ENCODE data around the gene BRD2. TPM values are rescaled to one million over a fixed set of nuclear protein-coding genes. Genes with fewer than 3 reads are reported as not detected.

BRD2 gene
- total RNA-seq, 1 donor from 2014 or later: 63.4 TPM

DNA sequence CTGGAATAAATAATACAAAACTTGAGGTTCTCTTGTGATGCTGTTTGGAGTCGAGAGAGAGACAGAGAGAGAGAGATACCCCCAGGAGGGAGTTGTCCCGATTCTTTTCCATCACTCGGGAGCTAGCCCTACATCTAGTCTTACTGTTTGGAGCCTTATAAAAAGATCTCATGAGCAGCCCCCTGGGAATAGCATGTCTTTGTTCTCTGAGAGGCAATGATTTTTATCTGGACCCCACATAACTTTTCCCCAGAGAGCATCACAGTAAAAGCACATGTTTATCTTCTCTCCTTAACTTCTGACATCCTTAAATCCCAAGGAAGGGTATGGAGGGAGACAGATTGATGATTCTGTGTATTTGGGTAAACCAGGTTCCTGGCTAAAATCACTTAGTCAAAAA lies 61.9 kb downstream of the BRD2 start:
- peaks cover 19% of the 10 kb centered on the region for H3K4me1 ChIP-seq
- peak overlapping the region; percentile 68 for H3K27ac ChIP-seq (replicated peaks)
- H3K9me3 ChIP-seq (replicated peaks): peaks cover 11% of the 10 kb centered on the region
- peaks cover 4% of the 10 kb centered on the region for H3K27me3 ChIP-seq (ENCODE audit: low read depth)
- no peak for DNase-seq
- H3K4me3 ChIP-seq: no peak overlapping the region
- TF ChIP-seq, protein P1, sequence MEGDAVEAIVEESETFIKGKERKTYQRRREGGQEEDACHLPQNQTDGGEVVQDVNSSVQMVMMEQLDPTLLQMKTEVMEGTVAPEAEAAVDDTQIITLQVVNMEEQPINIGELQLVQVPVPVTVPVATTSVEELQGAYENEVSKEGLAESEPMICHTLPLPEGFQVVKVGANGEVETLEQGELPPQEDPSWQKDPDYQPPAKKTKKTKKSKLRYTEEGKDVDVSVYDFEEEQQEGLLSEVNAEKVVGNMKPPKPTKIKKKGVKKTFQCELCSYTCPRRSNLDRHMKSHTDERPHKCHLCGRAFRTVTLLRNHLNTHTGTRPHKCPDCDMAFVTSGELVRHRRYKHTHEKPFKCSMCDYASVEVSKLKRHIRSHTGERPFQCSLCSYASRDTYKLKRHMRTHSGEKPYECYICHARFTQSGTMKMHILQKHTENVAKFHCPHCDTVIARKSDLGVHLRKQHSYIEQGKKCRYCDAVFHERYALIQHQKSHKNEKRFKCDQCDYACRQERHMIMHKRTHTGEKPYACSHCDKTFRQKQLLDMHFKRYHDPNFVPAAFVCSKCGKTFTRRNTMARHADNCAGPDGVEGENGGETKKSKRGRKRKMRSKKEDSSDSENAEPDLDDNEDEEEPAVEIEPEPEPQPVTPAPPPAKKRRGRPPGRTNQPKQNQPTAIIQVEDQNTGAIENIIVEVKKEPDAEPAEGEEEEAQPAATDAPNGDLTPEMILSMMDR (IDR thresholded peaks at IDR 0.05; ENCODE audit: borderline replicate concordance): no peak
- H3K36me3 ChIP-seq: no peaks in the 10 kb centered on the region
- intact Hi-C loops (cut with micrococcal nuclease): no loop called here

Other genes with a start within 250 kb of the BRD2 start
- gene HLA-DQA2, start 227.2 kb upstream of the BRD2 start, total RNA-seq: 1.8 TPM
- gene HLA-DQB2, start 205.1 kb upstream of the BRD2 start, total RNA-seq: 1.9 TPM
- not detected for gene HLA-DOB, start 151.6 kb upstream of the BRD2 start, total RNA-seq
- gene TAP2, start 129.9 kb upstream of the BRD2 start, total RNA-seq: 22.4 TPM
- gene PSMB8, start 124.5 kb upstream of the BRD2 start, total RNA-seq: 13.2 TPM
- 15.5 TPM for gene TAP1, start 114.9 kb upstream of the BRD2 start, total RNA-seq
- 13.4 TPM for gene PSMB9, start 114.4 kb upstream of the BRD2 start, total RNA-seq
- 9.1 TPM for gene HLA-DMB, start 27.6 kb upstream of the BRD2 start, total RNA-seq
- 15.8 TPM for gene HLA-DMA, start 15.5 kb upstream of the BRD2 start, total RNA-seq
- 1.8 TPM for gene HLA-DOA, start 41.0 kb downstream of the BRD2 start, total RNA-seq
- gene HLA-DPA1, start 105.1 kb downstream of the BRD2 start, total RNA-seq: 28.8 TPM
- 34.1 TPM for gene HLA-DPB1, start 107.4 kb downstream of the BRD2 start, total RNA-seq
- gene COL11A2, start 223.9 kb downstream of the BRD2 start, total RNA-seq: 1.3 TPM
- gene RXRB, start 232.1 kb downstream of the BRD2 start, total RNA-seq: 40.3 TPM
- 50.5 TPM for gene SLC39A7, start 232.3 kb downstream of the BRD2 start, total RNA-seq
- 18.2 TPM for gene HSD17B8, start 236.1 kb downstream of the BRD2 start, total RNA-seq
- 28.4 TPM for gene RING1, start 239.9 kb downstream of the BRD2 start, total RNA-seq